Neural cell (in vitro differentiated cells): Measurements from ENCODE around the gene OPRD1. TPM values are rescaled to one million over a fixed set of nuclear protein-coding genes. Genes with fewer than 3 reads are reported as not detected.
A peak's percentile ranks its signal among the peaks of the same experiment; 100 is the strongest.

ENCODE experiments used
- H2AFZ ChIP-seq: fragments of 200-600, 300-800 bp; sonication (generic), shearing (Covaris generic); 2 replicates; pipeline ENCODE4 v1.6.0; 2014; ENCODE audit warnings: low read depth, mild to moderate bottlenecking, antibody characterized with exemption, low read length, moderate library complexity
- H3F3A ChIP-seq: fragments of 200-600 bp; shearing (Covaris generic); 2 replicates; pipeline ENCODE4 v1.6.1; 2016; ENCODE audit warnings: mild to moderate bottlenecking, moderate library complexity, mixed read lengths, antibody characterized with exemption, low read length; ENCODE audit not compliant: insufficient read depth, poor library complexity, severe bottlenecking
- H3K27ac ChIP-seq: fragments of 200-600, 300-800 bp; sonication (generic), shearing (Covaris generic); 2 replicates; pipeline ENCODE4 v1.5.1; 2014; ENCODE audit warnings: mild to moderate bottlenecking, low read length, moderate library complexity
- H3K27me3 ChIP-seq: fragments of 300-800, 200-600 bp; sonication (generic), shearing (Covaris generic); 2 replicates; pipeline ENCODE4 v1.6.0; 2014; ENCODE audit warnings: mild to moderate bottlenecking, low read depth, low read length, moderate library complexity; ENCODE audit not compliant: insufficient read depth
- H3K36me3 ChIP-seq: fragments of 300-800, 200-600 bp; sonication (generic), shearing (Covaris generic); 2 replicates; pipeline ENCODE4 v1.5.1; 2014; ENCODE audit warnings: mild to moderate bottlenecking, antibody characterized with exemption, low read length, moderate library complexity; ENCODE audit not compliant: insufficient read depth
- H3K4me2 ChIP-seq: fragments of 300-800, 200-600 bp; sonication (generic), shearing (Covaris generic); 2 replicates; pipeline ENCODE4 v1.6.0; 2014; ENCODE audit warnings: mild to moderate bottlenecking, low read length
- H3K4me3 ChIP-seq: fragments of 300-800, 200-600 bp; sonication (generic), shearing (Covaris generic); 2 replicates; pipeline ENCODE4 v1.5.1; 2014; ENCODE audit warnings: mild to moderate bottlenecking, low read length, moderate library complexity
- H3K79me2 ChIP-seq: fragments of 200-600 bp; shearing (Covaris generic); replicated peaks from 2 replicates; pipeline ENCODE4 v1.6.0; 2014; ENCODE audit warnings: mild to moderate bottlenecking, low read length, moderate library complexity; ENCODE audit not compliant: insufficient read depth
- H3K9ac ChIP-seq: fragments of 300-800, 200-600 bp; sonication (generic), shearing (Covaris generic); 2 replicates; pipeline ENCODE4 v1.6.1; 2016; ENCODE audit warnings: mild to moderate bottlenecking, low read length, mixed read lengths
- H3K9me2 ChIP-seq: fragments of 200-600 bp; shearing (Covaris generic); 2 replicates; pipeline ENCODE4 v1.6.1; 2016; ENCODE audit warnings: mild to moderate bottlenecking, low read length, mixed read lengths; ENCODE audit not compliant: insufficient read depth
- H3K9me3 ChIP-seq: fragments of 200-600, 300-800 bp; sonication (generic), shearing (Covaris generic); 2 replicates; pipeline ENCODE4 v1.6.1; 2016; ENCODE audit warnings: mild to moderate bottlenecking, mixed run types, low read length, moderate library complexity, mixed read lengths
- H4K20me1 ChIP-seq: fragments of 200-600 bp; shearing (Covaris generic); 2 replicates; pipeline ENCODE4 v1.6.1; 2016; ENCODE audit warnings: mild to moderate bottlenecking, mixed run types; ENCODE audit not compliant: insufficient read depth
- CTCF ChIP-seq: fragments of 450-650 bp; IDR thresholded peaks from 2 replicates; pipeline ENCODE4 v1.5.1; 2014; ENCODE audit warnings: antibody characterized with exemption, mild to moderate bottlenecking, moderate library complexity; ENCODE audit not compliant: poor library complexity, severe bottlenecking
- EP300 ChIP-seq: fragments of 450-650 bp; conservative IDR thresholded peaks from 2 replicates; pipeline ENCODE4 v1.6.1; 2014; ENCODE audit warnings: antibody characterized with exemption, mild to moderate bottlenecking, moderate library complexity; ENCODE audit not compliant: poor library complexity, severe bottlenecking
- EZH2 ChIP-seq: fragments of 200-600, 300-800 bp; shearing (Covaris generic), sonication (generic); IDR thresholded peaks from 2 replicates; pipeline ENCODE4 v1.6.1; 2014; ENCODE audit warnings: antibody characterized with exemption, low read length, borderline replicate concordance, mild to moderate bottlenecking; ENCODE audit not compliant: insufficient read depth, poor library complexity, severe bottlenecking
- MXI1 ChIP-seq: fragments of 450-650 bp; conservative IDR thresholded peaks from 2 replicates; pipeline ENCODE4 v1.6.1; 2014; ENCODE audit warnings: antibody characterized with exemption, mild to moderate bottlenecking; ENCODE audit not compliant: poor library complexity, severe bottlenecking
- POLR2AphosphoS5 ChIP-seq: IDR thresholded peaks from 2 replicates; pipeline ENCODE4 v1.6.1; 2012
- RAD21 ChIP-seq: fragments of 450-650 bp; conservative IDR thresholded peaks from 2 replicates; pipeline ENCODE4 v1.6.1; 2014; ENCODE audit warnings: antibody characterized with exemption, mild to moderate bottlenecking, moderate library complexity
- SMC3 ChIP-seq: fragments of 450-650 bp; conservative IDR thresholded peaks from 2 replicates; pipeline ENCODE4 v1.6.1; 2014; ENCODE audit warnings: antibody characterized with exemption, mild to moderate bottlenecking, moderate library complexity; ENCODE audit not compliant: poor library complexity
- TAF1 ChIP-seq: IDR thresholded peaks from 2 replicates; pipeline ENCODE4 v1.6.1; 2012; ENCODE audit warnings: low read depth
- polyA plus RNA-seq: library from polyadenylated mRNA; depleted of rRNA; stranded (reverse); fragments of >200 nt; gene quantifications from 2 replicates; pipeline ENCODE4 v1.2.3, GENCODE V29; 2014
- TF ChIP-seq, protein P1 (sequence below): IDR thresholded peaks from 2 replicates; pipeline ENCODE4 v1.6.1; 2012; ENCODE audit warnings: borderline replicate concordance

The OPRD1 gene
- polyA plus RNA-seq, 1 donor from 2014 or later: 0.09 TPM

DNA sequence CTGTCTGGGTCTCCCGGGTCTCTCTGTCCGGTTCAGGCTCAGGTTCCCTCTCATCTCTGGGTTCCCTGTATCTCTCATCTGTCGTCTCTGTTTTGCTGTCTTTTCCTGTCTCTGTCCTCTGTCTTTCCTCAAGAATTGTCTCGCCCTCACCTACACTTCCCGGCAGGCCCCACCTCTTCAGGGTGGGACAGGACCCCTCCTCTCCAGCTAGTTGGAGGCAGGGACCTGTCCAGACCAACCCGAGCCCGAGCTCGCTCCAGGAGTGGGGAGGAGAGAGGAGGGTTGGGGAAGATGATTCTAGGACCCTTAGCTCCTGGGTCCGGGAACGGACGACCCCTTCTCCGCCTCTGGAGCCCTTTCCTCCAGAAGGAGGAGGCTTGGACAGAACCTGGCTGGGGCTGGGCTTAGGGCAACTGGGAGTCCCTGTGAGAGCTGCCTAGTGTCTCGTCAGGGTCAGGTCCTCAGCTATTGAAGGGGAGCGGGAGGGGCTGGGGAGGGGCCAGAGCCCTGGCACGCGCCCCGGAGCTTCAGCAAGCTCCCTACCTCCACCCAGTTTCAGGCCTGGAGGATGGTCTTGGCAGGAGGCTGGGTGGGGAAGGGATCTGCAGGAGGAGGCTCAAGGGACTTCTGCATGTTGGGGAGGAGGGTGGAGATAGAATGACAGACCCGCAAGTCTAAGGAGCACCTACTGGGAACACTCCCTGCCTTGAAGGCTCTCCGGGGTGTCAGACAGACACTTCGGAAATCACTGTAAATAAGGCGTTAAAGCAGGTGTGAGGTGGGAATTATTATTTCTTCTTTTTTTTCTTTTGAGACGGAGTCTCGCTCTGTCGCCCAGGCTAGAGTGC is 76.1 kb downstream of the OPRD1 start:
- Histone ChIP-seq H4K20me1 (no peaks in the 10 kb centered on the region), H3K4me2 (no peak overlapping the region), H3K4me3 (peak overlapping the region; percentile 94), H2AFZ (no peak overlapping the region), H3K9me2 (no peaks in the 10 kb centered on the region), H3K9me3 (no peaks in the 10 kb centered on the region), H3K36me3 (no peaks in the 10 kb centered on the region), H3K27me3 (peaks cover 23% of the 10 kb centered on the region), H3K9ac (no peak overlapping the region), H3K27ac (no peak overlapping the region), H3K79me2 (no peaks in the 10 kb centered on the region), H3F3A (peaks cover 4% of the 10 kb centered on the region)
- TF ChIP-seq, protein P1, sequence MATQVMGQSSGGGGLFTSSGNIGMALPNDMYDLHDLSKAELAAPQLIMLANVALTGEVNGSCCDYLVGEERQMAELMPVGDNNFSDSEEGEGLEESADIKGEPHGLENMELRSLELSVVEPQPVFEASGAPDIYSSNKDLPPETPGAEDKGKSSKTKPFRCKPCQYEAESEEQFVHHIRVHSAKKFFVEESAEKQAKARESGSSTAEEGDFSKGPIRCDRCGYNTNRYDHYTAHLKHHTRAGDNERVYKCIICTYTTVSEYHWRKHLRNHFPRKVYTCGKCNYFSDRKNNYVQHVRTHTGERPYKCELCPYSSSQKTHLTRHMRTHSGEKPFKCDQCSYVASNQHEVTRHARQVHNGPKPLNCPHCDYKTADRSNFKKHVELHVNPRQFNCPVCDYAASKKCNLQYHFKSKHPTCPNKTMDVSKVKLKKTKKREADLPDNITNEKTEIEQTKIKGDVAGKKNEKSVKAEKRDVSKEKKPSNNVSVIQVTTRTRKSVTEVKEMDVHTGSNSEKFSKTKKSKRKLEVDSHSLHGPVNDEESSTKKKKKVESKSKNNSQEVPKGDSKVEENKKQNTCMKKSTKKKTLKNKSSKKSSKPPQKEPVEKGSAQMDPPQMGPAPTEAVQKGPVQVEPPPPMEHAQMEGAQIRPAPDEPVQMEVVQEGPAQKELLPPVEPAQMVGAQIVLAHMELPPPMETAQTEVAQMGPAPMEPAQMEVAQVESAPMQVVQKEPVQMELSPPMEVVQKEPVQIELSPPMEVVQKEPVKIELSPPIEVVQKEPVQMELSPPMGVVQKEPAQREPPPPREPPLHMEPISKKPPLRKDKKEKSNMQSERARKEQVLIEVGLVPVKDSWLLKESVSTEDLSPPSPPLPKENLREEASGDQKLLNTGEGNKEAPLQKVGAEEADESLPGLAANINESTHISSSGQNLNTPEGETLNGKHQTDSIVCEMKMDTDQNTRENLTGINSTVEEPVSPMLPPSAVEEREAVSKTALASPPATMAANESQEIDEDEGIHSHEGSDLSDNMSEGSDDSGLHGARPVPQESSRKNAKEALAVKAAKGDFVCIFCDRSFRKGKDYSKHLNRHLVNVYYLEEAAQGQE: no peak
- TF ChIP-seq EP300: no peak
- TF ChIP-seq TAF1: no peak
- TF ChIP-seq POLR2AphosphoS5: no peak
- no peak for TF ChIP-seq CTCF
- TF ChIP-seq SMC3: no peak
- TF ChIP-seq EZH2: no peak
- TF ChIP-seq RAD21: no peak
- no peak for TF ChIP-seq MXI1

- Histone ChIP-seq H3K9me3 (no peaks in the 10 kb centered on the region), H3K4me3 (no peak overlapping the region), H3F3A (peaks cover 4% of the 10 kb centered on the region), H3K36me3 (no peaks in the 10 kb centered on the region), H3K9me2 (no peaks in the 10 kb centered on the region), H3K27ac (no peak overlapping the region), H2AFZ (no peak overlapping the region), H3K4me2 (no peak overlapping the region), H3K79me2 (no peaks in the 10 kb centered on the region), H4K20me1 (no peaks in the 10 kb centered on the region), H3K27me3 (peaks cover 23% of the 10 kb centered on the region), H3K9ac (no peak overlapping the region)
- TF ChIP-seq EZH2: no peak
Measured at GRCh38 chr1:28888915-28889314, 76.9 kb downstream of the OPRD1 start.
